Activated CD4-positive, alpha-beta T cell treated with anti-CD3 and anti-CD28 coated beads, Interleukin-2, amount 10 ng/mL, durations not matched to agents 7 days and 5 days (primary cell): ENCODE results near the gene STRN3. TPM values are rescaled to one million over a fixed set of nuclear protein-coding genes. Genes with fewer than 3 reads are reported as not detected.
"Not testable (repeated sequence)": the region's sequence is repeated elsewhere in the genome, so short reads cannot be mapped to it uniquely, and the experiment has no call there.

Experiments used
- CTCF ChIA-PET: fragments of 350-600 bp; sonication (Branson Sonifier 250); formaldehyde crosslinking; loops from one replicate; lab custom pipeline; 2021; ENCODE audit warnings: antibody characterized with exemption; lab: Charles Lee
- POLR2A ChIA-PET: fragments of 350-600 bp; sonication (Branson Sonifier 250); formaldehyde crosslinking; loops from one replicate; lab custom pipeline; 2021; ENCODE audit warnings: antibody characterized with exemption; lab: Charles Lee
- DNase-seq: peaks from one replicate; pipeline ENCODE4 v3.0.0-alpha.2; 2020
- H3K27ac Mint-ChIP-seq: one replicate; pipeline ENCODE4 v1.8.0; 2021; ENCODE audit warnings: mild to moderate bottlenecking, moderate library complexity, mixed read lengths
- H3K27me3 Mint-ChIP-seq: one replicate; pipeline ENCODE4 v1.8.0; 2021; ENCODE audit warnings: mixed read lengths
- H3K36me3 Mint-ChIP-seq: one replicate; pipeline ENCODE4 v1.8.0; 2021; ENCODE audit warnings: low read depth, mixed read lengths
- H3K4me1 Mint-ChIP-seq: one replicate; pipeline ENCODE4 v1.8.0; 2021; ENCODE audit warnings: mixed read lengths
- H3K4me3 Mint-ChIP-seq: one replicate; pipeline ENCODE4 v1.8.0; 2021; ENCODE audit warnings: mild to moderate bottlenecking, moderate library complexity, mixed read lengths
- H3K9me3 Mint-ChIP-seq: one replicate; pipeline ENCODE4 v1.8.0; 2021; ENCODE audit warnings: mixed read lengths
- total RNA-seq, 2 experiments: library from RNA; stranded (reverse); gene quantifications; one replicate each; pipeline ENCODE4 v1.2.3, GENCODE V29; 2021

Gene STRN3
- total RNA-seq, 2 experiments from 2014 or later = 20.4 TPM

- ChIA-PET CTCF (interaction anchor here (1.4 kb wide), 1 partner anchor 8 kb away, joined by 7 read pairs; no protein-coding TSS in a partner anchor), POLR2A (no interaction called here)
- no peak overlapping the region for H3K27ac Mint-ChIP-seq
- peaks cover 22% of the 10 kb centered on the region for H3K4me1 Mint-ChIP-seq
- H3K36me3 Mint-ChIP-seq = peaks cover 4% of the 10 kb centered on the region
- H3K27me3 Mint-ChIP-seq = no peaks in the 10 kb centered on the region
- no peak overlapping the region for H3K4me3 Mint-ChIP-seq
- no peak for DNase-seq
- no peaks in the 10 kb centered on the region for H3K9me3 Mint-ChIP-seq
Observed at GRCh38 chr14:30972882-30973582, 53.1 kb downstream of the STRN3 start.

- not testable (repeated sequence) for H3K9me3 Mint-ChIP-seq, H3K27ac Mint-ChIP-seq
- H3K4me1 Mint-ChIP-seq = peaks cover 22% of the 10 kb centered on the region
Observed at GRCh38 chr14:30972036-30972732, 54.0 kb downstream of the STRN3 start.

GRCh38 chr14:30971586-30971985, 54.6 kb downstream of the STRN3 start:
- CTCF ChIA-PET = interaction anchor here (1.6 kb wide), 1 partner anchor 12 kb away, joined by 4 read pairs; no protein-coding TSS in a partner anchor
- no peak for DNase-seq
- peaks cover 24% of the 10 kb centered on the region for H3K4me1 Mint-ChIP-seq
- H3K36me3 Mint-ChIP-seq = peaks cover 8% of the 10 kb centered on the region
- H3K27me3 Mint-ChIP-seq = no peaks in the 10 kb centered on the region
- no peak overlapping the region for H3K27ac Mint-ChIP-seq
- H3K9me3 Mint-ChIP-seq = peaks cover 2% of the 10 kb centered on the region
- POLR2A ChIA-PET = no interaction called here
- H3K4me3 Mint-ChIP-seq = no peak overlapping the region

More at GRCh38 chr14:30972036-30972732, 54.0 kb downstream of the STRN3 start:
- H3K4me3 Mint-ChIP-seq, DNase-seq, H3K27me3 Mint-ChIP-seq, H3K36me3 Mint-ChIP-seq, POLR2A ChIA-PET: not testable (repeated sequence)
- CTCF ChIA-PET = interaction anchor here (1.4 kb wide), 1 partner anchor 8 kb away, joined by 7 read pairs; no protein-coding TSS in a partner anchor

- Mint-ChIP-seq H3K36me3 (peaks cover 22% of the 10 kb centered on the region), H3K4me1 (peaks cover 17% of the 10 kb centered on the region), H3K9me3 (peaks cover 13% of the 10 kb centered on the region)
- CTCF ChIA-PET = interaction anchor here (0.8 to 1.6 kb wide), 2 partner anchors 10 to 26 kb away, joined by 3 to 4 read pairs; no protein-coding TSS in a partner anchor
- H3K27me3 Mint-ChIP-seq, DNase-seq, H3K27ac Mint-ChIP-seq, H3K4me3 Mint-ChIP-seq, POLR2A ChIA-PET: not testable (repeated sequence)
Observed at GRCh38 chr14:30969796-30970195, 56.4 kb downstream of the STRN3 start.

GRCh38 chr14:30967364-30968098, 58.6 kb downstream of the STRN3 start:
- H3K27me3 Mint-ChIP-seq, POLR2A ChIA-PET, H3K4me3 Mint-ChIP-seq, H3K27ac Mint-ChIP-seq, DNase-seq: not testable (repeated sequence)
- Mint-ChIP-seq H3K36me3 (peaks cover 39% of the 10 kb centered on the region), H3K9me3 (peaks cover 13% of the 10 kb centered on the region), H3K4me1 (peaks cover 11% of the 10 kb centered on the region)
- CTCF ChIA-PET = interaction anchor here (1.1 kb wide), 1 partner anchor 474 kb away, joined by 3 read pairs; no protein-coding TSS in a partner anchor

GRCh38 chr14:30966415-30967363, 59.5 kb downstream of the STRN3 start:
- Mint-ChIP-seq H3K27me3 (no peaks in the 10 kb centered on the region), H3K4me1 (peaks cover 8% of the 10 kb centered on the region), H3K36me3 (peaks cover 39% of the 10 kb centered on the region), H3K9me3 (peaks cover 13% of the 10 kb centered on the region), H3K27ac (no peak overlapping the region), H3K4me3 (no peak overlapping the region)
- ChIA-PET CTCF (interaction anchor here (1.1 kb wide), 1 partner anchor 475 kb away, joined by 3 read pairs; no protein-coding TSS in a partner anchor), POLR2A (no interaction called here)
- no peak for DNase-seq

- H3K4me3 Mint-ChIP-seq, DNase-seq, H3K4me1 Mint-ChIP-seq, H3K27me3 Mint-ChIP-seq, CTCF ChIA-PET, H3K27ac Mint-ChIP-seq, POLR2A ChIA-PET: not testable (repeated sequence)
- peaks cover 39% of the 10 kb centered on the region for H3K36me3 Mint-ChIP-seq
- peaks cover 13% of the 10 kb centered on the region for H3K9me3 Mint-ChIP-seq
Observed at GRCh38 chr14:30965861-30966260, 60.3 kb downstream of the STRN3 start.

- H3K27me3 Mint-ChIP-seq, H3K4me3 Mint-ChIP-seq, POLR2A ChIA-PET, H3K4me1 Mint-ChIP-seq, H3K27ac Mint-ChIP-seq, DNase-seq: not testable (repeated sequence)
- Mint-ChIP-seq H3K9me3 (peaks cover 13% of the 10 kb centered on the region), H3K36me3 (peaks cover 37% of the 10 kb centered on the region)
- CTCF ChIA-PET = interaction anchor here (0.6 to 0.7 kb wide), 2 partner anchors 262 to 1303 kb away, joined by 3 to 5 read pairs; no protein-coding TSS in a partner anchor
Observed at GRCh38 chr14:30962537-30962936, 63.6 kb downstream of the STRN3 start.

- Mint-ChIP-seq H3K27me3 (no peaks in the 10 kb centered on the region), H3K36me3 (peaks cover 31% of the 10 kb centered on the region), H3K4me1 (peaks cover 3% of the 10 kb centered on the region), H3K4me3 (no peak overlapping the region), H3K9me3 (peaks cover 8% of the 10 kb centered on the region), H3K27ac (no peak overlapping the region)
- ChIA-PET CTCF (interaction anchor here (0.5 kb wide), 1 partner anchor 19 kb away, joined by 3 read pairs; no protein-coding TSS in a partner anchor), POLR2A (no interaction called here)
- no peak for DNase-seq
Observed at GRCh38 chr14:30961330-30961729, 64.8 kb downstream of the STRN3 start.

- Mint-ChIP-seq H3K9me3 (peaks cover 3% of the 10 kb centered on the region), H3K27ac (no peak overlapping the region), H3K36me3 (peaks cover 25% of the 10 kb centered on the region), H3K4me1 (peaks cover 3% of the 10 kb centered on the region), H3K4me3 (no peak overlapping the region), H3K27me3 (no peaks in the 10 kb centered on the region)
- no peak for DNase-seq
- CTCF ChIA-PET = interaction anchor here (0.6 to 0.8 kb wide), 2 partner anchors 10 to 39 kb away, joined by 4 to 6 read pairs; no protein-coding TSS in a partner anchor
- POLR2A ChIA-PET = no interaction called here
Observed at GRCh38 chr14:30960216-30960615, 66.0 kb downstream of the STRN3 start.

- no peak for DNase-seq
- no peak overlapping the region for H3K4me3 Mint-ChIP-seq
- H3K4me1 Mint-ChIP-seq = peaks cover 3% of the 10 kb centered on the region
- POLR2A ChIA-PET = no interaction called here
- no peaks in the 10 kb centered on the region for H3K27me3 Mint-ChIP-seq
- no peak overlapping the region for H3K27ac Mint-ChIP-seq
- no peaks in the 10 kb centered on the region for H3K9me3 Mint-ChIP-seq
- H3K36me3 Mint-ChIP-seq = peaks cover 16% of the 10 kb centered on the region
- CTCF ChIA-PET = interaction anchor here (1.6 kb wide), 1 partner anchor 10 kb away, joined by 4 read pairs; no protein-coding TSS in a partner anchor
Observed at GRCh38 chr14:30958555-30959407, 67.4 kb downstream of the STRN3 start.
